HL-60 (cell line): ENCODE data around the gene IFFO2.

ENCODE experiments used
- CTCF ChIP-seq: IDR thresholded peaks from one replicate; pipeline ENCODE4 v1.5.1; 2011; ENCODE audit warnings: low read length, control low read depth, inconsistent platforms; ENCODE audit not compliant: insufficient read depth
- REST ChIP-seq: IDR thresholded peaks from 2 replicates; pipeline ENCODE4 v1.6.1; 2012; ENCODE audit warnings: low read depth; ENCODE audit not compliant: insufficient replicate concordance
- SPI1 ChIP-seq: IDR thresholded peaks from 2 replicates; pipeline ENCODE4 v1.6.1; 2012; ENCODE audit warnings: low read depth, mild to moderate bottlenecking, borderline replicate concordance

GRCh38 chr1:18903291-18903756 lies 53.2 kb downstream of the IFFO2 start:
- no peak for TF ChIP-seq SPI1
- TF ChIP-seq CTCF = no peak
- no peak for TF ChIP-seq REST
